Stimulated activated CD8-positive, alpha-beta memory T cell treated with anti-CD3 and anti-CD28 coated beads, Interleukin-4, amount 100 ng/mL, for 4 hours (primary cell): ENCODE measurements around the gene DUOX1.
"Not testable (repeated sequence)": the region's sequence is repeated elsewhere in the genome, so short reads cannot be mapped to it uniquely, and the experiment has no call there.

Source experiments
- DNase-seq, 2 donors: peaks; one replicate each; pipeline ENCODE4 v3.0.0-alpha.2; 2020; ENCODE audit warnings: low read depth in 2 of 2, low spot score in 1 of 2

The DUOX1 gene

GRCh38 chr15:45129651-45130129 is at the start of gene DUOX1, which contains the start of gene DUOXA1:
TSS of gene DUOX1 (plus strand) at chr15:45129994. CDS start at chr15:45131967, 1,973 bp downstream.
TSS of gene DUOXA1 (minus strand) at chr15:45129879. CDS start at chr15:45123014, 6,865 bp downstream.
- DNase-seq: no peak

GRCh38 chr15:45080593-45080992 is 49.2 kb upstream of the DUOX1 start:
- DNase-seq: not testable (repeated sequence)

- DNase-seq: not testable (repeated sequence)
Measured at GRCh38 chr15:45082412-45082811, 47.4 kb upstream of the DUOX1 start.

GRCh38 chr15:45083223-45083622 is 46.6 kb upstream of the DUOX1 start:
- DNase-seq: no peak

- DNase-seq: no peak
Measured at GRCh38 chr15:45084163-45084562, 45.6 kb upstream of the DUOX1 start.

- DNase-seq: no peak
Measured at GRCh38 chr15:45087513-45087912, 42.3 kb upstream of the DUOX1 start.

- no peak for DNase-seq
Measured at GRCh38 chr15:45088801-45089711, 40.7 kb upstream of the DUOX1 start.

GRCh38 chr15:45089712-45090373 is 40.0 kb upstream of the DUOX1 start:
- DNase-seq: no peak

GRCh38 chr15:45091161-45091560 is 38.6 kb upstream of the DUOX1 start:
- DNase-seq: no peak

GRCh38 chr15:45091576-45091975 is 38.2 kb upstream of the DUOX1 start:
- no peak for DNase-seq

- no peak for DNase-seq
Measured at GRCh38 chr15:45093013-45093412, 36.8 kb upstream of the DUOX1 start.

- no peak for DNase-seq
Measured at GRCh38 chr15:45093622-45094357, 36.0 kb upstream of the DUOX1 start.

- no peak for DNase-seq
Measured at GRCh38 chr15:45094358-45094730, 35.5 kb upstream of the DUOX1 start.

- DNase-seq: no peak
Measured at GRCh38 chr15:45095661-45096060, 34.1 kb upstream of the DUOX1 start.

GRCh38 chr15:45097466-45097865 is 32.3 kb upstream of the DUOX1 start:
- DNase-seq: no peak

- no peak for DNase-seq
Measured at GRCh38 chr15:45099549-45100165, 30.1 kb upstream of the DUOX1 start.

GRCh38 chr15:45100884-45101625 is 28.7 kb upstream of the DUOX1 start:
- no peak for DNase-seq

- no peak for DNase-seq
Measured at GRCh38 chr15:45101749-45102148, 28.0 kb upstream of the DUOX1 start.

- no peak for DNase-seq
Measured at GRCh38 chr15:45102226-45102625, 27.6 kb upstream of the DUOX1 start.

GRCh38 chr15:45104170-45104569 is 25.6 kb upstream of the DUOX1 start:
- not testable (repeated sequence) for DNase-seq
